Fibroblast of skin of abdomen (primary cell): ENCODE data around the gene EGFR.
A peak's percentile ranks its signal among the peaks of the same experiment; 100 is the strongest.

Experiments
- DNase-seq: peaks from one replicate; pipeline ENCODE4 v3.0.0-alpha.2; 2013

Gene EGFR

DNA sequence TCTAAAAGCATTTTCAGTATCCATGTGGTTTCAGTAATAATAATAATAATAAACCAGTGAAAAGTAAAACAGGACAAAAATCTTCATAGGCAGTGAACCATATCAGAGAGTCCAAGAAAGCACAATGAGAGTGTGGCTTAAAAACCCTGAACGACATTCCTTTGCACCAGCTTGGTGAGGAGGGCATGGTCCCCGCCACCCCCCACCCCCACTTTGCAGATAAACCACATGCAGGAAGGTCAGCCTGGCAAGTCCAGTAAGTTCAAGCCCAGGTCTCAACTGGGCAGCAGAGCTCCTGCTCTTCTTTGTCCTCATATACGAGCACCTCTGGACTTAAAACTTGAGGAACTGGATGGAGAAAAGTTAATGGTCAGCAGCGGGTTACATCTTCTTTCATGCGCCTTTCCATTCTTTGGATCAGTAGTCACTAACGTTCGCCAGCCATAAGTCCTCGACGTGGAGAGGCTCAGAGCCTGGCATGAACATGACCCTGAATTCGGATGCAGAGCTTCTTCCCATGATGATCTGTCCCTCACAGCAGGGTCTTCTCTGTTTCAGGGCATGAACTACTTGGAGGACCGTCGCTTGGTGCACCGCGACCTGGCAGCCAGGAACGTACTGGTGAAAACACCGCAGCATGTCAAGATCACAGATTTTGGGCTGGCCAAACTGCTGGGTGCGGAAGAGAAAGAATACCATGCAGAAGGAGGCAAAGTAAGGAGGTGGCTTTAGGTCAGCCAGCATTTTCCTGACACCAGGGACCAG, 172.5 kb downstream of the EGFR start:
- no peak for DNase-seq

DNA sequence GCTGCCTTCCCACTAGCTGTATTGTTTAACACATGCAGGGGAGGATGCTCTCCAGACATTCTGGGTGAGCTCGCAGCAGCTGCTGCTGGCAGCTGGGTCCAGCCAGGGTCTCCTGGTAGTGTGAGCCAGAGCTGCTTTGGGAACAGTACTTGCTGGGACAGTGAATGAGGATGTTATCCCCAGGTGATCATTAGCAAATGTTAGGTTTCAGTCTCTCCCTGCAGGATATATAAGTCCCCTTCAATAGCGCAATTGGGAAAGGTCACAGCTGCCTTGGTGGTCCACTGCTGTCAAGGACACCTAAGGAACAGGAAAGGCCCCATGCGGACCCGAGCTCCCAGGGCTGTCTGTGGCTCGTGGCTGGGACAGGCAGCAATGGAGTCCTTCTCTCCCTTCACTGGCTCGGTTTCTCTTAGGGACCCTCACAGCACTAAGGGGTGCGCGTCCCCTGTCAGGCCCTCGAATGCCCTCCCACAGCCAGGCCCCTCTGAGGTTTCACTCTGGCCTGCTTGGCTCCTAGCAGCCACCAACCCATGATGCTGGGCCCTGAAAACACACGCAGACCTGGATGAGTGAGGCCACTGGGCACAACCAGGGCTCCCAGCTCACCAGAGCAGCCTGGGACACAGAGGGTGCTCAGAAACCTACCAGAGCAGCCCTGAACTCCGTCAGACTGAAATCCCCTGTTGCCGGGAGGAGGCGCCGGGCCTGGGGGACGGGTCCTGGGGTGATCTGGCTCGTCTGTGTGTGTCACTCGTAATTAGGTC, 173.3 kb downstream of the EGFR start:
- DNase-seq = no peak

DNA sequence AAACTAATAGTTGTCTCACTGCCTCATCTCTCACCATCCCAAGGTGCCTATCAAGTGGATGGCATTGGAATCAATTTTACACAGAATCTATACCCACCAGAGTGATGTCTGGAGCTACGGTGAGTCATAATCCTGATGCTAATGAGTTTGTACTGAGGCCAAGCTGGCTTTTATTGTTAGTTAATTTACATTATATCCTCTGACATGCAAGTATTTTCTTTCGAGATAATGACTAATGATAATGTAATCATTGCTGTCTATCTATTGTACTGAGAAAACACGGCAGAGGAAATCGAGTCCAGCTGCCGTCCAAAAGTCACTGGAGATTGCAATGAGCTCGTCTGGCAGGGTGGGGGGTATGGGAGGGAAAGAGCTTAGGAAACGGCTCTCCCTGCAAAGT, 173.9 kb downstream of the EGFR start:
- peak; percentile 91 for DNase-seq

DNA sequence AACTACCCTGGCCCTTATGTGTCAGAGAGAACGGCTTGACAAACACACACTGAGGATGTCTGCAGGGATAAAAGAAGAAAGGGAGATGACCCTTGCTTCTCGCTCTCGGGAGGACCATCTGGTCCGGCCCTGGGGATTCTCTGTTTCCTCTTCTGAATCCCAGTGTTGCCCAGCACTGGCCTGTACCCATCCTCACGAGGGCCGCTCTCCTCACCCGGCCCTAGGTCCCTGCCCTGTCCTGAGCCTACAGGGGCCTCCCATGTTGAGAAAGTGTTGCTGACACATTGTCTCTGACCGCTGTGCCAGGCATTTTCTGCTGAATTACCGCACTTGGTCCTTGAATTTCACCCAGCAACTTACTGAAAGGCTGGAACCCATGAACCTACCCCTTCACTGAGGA, 174.4 kb downstream of the EGFR start:
- no peak for DNase-seq

DNA sequence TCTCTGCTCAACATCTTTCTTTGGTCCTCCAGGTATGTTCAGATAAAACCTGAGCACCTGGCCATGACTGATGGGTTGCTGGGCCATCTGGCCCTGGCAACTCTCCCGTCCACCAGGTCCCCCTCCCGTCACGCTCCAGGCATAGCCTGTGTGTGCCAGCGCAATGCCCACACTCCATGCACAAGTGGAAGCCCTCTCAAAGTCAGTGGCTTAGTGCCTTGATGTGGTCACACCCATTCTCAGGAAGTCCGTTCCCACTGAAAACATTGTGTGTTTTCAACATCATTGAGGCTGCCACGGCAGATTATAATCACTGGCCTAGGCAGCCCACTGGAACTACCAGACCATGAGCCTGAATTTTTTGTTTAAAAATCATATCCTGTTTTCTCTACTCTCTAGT, 175.7 kb downstream of the EGFR start:
- no peak for DNase-seq

DNA sequence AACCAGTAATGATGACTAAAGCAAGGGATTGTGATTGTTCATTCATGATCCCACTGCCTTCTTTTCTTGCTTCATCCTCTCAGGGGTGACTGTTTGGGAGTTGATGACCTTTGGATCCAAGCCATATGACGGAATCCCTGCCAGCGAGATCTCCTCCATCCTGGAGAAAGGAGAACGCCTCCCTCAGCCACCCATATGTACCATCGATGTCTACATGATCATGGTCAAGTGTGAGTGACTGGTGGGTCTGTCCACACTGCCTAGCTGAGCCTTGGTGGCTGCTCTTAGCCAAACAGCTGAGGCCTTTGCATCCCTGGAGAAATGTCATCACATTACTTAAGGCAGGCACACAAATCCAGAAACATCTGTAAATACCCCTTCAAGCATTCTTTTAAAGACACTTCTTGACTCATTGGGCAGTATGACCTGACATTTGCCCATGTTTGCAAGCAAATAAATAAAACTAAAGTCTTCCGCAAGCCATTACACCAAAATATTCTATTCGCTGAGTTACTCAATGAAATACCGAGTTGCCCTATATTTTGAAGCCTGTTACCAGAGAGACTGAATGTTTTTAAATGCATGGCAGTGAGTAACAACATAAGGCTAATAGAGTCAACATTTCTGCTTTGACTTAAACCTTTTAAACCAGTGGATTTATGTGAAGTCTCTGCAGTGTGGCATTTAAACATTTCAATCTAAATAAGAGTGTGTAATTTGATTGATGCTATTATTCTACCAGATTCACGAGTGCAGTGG, 180.0 kb downstream of the EGFR start:
- DNase-seq = no peak

DNA sequence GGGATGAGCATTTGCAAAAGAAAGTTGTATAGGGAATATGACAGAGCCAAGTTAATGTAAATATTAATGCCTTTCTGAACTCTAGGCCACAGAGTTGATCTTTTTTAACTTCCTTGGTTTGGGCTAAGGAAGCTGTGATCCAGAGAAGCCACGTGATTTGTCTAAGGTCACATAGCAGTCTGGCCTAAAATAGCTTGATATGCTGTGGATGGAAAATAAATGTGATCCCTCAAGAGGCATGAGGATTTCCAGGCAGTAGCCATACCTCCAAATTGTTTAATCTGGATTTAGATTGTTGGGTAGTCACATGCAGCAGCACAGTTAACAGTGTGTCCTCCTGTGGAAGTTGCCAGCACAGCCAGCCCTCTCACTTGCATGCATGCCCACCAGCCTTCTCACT, 180.6 kb downstream of the EGFR start:
- DNase-seq = no peak

DNA sequence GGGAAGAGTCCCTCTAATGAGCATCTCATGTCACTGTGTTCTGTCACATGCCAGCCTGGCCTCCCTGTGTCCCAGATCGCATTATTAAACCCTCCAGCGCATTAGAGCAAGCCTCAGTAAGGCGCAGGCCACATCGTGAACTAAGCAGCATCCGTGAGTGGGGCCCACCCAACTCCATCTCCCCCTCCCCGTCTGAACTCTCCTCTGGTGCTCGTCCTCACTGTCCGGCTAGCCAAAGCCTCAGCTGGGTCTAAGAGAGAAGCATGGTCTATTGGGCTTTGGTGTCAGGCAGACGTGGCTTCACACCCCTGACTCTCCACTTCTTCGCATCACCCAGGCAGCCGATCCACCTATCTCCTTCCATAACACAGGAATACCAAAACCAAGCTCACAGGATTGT, 181.6 kb downstream of the EGFR start:
- DNase-seq = no peak

DNA sequence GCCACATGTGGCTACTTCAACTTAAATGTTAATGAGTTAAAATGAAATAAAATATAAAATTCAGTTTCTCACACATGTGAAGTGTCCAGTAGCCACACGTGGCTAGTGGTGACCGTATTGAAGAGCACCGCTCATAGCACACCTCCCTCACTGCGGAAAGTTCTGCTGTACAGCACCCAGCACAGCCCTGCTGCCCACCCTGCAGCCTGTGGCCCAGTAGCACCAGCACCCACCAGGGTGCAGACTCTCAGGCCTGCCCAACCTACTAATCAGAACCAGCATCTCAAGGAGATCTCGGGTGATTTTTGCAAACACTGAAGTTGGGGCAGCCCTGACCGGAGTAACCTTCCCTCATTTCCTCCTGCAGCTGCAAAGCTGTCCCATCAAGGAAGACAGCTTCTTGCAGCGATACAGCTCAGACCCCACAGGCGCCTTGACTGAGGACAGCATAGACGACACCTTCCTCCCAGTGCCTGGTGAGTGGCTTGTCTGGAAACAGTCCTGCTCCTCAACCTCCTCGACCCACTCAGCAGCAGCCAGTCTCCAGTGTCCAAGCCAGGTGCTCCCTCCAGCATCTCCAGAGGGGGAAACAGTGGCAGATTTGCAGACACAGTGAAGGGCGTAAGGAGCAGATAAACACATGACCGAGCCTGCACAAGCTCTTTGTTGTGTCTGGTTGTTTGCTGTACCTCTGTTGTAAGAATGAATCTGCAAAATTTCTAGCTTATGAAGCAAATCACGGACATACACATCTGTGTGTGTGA, 183.5 kb downstream of the EGFR start:
- DNase-seq = no peak

DNA sequence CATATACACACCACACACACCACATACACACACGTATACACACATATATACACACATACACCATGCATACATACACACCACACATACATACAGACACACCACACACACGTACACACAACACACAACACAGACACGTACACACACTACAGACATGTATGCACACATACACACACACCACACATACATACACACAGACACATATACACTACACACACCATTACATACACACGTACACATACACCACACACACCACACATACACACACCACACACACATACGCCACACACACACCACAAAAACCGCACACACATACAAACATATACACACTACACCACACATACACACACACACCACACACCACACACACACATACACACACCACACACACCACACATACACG, 184.5 kb downstream of the EGFR start:
- no peak for DNase-seq

DNA sequence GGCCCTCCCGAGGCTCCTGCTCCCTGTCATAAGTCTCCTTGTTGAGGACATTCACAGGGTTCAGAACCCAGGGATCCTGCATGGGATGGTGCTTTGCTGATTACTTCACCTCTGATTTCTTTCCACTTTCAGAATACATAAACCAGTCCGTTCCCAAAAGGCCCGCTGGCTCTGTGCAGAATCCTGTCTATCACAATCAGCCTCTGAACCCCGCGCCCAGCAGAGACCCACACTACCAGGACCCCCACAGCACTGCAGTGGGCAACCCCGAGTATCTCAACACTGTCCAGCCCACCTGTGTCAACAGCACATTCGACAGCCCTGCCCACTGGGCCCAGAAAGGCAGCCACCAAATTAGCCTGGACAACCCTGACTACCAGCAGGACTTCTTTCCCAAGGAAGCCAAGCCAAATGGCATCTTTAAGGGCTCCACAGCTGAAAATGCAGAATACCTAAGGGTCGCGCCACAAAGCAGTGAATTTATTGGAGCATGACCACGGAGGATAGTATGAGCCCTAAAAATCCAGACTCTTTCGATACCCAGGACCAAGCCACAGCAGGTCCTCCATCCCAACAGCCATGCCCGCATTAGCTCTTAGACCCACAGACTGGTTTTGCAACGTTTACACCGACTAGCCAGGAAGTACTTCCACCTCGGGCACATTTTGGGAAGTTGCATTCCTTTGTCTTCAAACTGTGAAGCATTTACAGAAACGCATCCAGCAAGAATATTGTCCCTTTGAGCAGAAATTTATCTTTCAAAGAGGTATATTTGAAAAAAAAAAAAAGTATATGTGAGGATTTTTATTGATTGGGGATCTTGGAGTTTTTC, 186.5 kb downstream of the EGFR start:
- DNase-seq = no peak

DNA sequence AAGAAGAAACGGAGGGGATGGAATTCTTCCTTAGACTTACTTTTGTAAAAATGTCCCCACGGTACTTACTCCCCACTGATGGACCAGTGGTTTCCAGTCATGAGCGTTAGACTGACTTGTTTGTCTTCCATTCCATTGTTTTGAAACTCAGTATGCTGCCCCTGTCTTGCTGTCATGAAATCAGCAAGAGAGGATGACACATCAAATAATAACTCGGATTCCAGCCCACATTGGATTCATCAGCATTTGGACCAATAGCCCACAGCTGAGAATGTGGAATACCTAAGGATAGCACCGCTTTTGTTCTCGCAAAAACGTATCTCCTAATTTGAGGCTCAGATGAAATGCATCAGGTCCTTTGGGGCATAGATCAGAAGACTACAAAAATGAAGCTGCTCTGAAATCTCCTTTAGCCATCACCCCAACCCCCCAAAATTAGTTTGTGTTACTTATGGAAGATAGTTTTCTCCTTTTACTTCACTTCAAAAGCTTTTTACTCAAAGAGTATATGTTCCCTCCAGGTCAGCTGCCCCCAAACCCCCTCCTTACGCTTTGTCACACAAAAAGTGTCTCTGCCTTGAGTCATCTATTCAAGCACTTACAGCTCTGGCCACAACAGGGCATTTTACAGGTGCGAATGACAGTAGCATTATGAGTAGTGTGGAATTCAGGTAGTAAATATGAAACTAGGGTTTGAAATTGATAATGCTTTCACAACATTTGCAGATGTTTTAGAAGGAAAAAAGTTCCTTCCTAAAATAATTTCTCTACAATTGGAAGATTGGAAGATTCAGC, 187.6 kb downstream of the EGFR start:
- DNase-seq = peak; percentile 39

DNA sequence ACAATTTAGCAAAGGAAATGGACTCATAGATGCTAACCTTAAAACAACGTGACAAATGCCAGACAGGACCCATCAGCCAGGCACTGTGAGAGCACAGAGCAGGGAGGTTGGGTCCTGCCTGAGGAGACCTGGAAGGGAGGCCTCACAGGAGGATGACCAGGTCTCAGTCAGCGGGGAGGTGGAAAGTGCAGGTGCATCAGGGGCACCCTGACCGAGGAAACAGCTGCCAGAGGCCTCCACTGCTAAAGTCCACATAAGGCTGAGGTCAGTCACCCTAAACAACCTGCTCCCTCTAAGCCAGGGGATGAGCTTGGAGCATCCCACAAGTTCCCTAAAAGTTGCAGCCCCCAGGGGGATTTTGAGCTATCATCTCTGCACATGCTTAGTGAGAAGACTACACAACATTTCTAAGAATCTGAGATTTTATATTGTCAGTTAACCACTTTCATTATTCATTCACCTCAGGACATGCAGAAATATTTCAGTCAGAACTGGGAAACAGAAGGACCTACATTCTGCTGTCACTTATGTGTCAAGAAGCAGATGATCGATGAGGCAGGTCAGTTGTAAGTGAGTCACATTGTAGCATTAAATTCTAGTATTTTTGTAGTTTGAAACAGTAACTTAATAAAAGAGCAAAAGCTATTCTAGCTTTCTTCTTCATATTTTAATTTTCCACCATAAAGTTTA, 188.8 kb downstream of the EGFR start:
- no peak for DNase-seq

DNA sequence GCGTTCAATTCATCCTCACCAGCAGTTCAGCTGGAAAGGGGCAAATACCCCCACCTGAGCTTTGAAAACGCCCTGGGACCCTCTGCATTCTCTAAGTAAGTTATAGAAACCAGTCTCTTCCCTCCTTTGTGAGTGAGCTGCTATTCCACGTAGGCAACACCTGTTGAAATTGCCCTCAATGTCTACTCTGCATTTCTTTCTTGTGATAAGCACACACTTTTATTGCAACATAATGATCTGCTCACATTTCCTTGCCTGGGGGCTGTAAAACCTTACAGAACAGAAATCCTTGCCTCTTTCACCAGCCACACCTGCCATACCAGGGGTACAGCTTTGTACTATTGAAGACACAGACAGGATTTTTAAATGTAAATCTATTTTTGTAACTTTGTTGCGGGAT, 190.5 kb downstream of the EGFR start:
- no peak for DNase-seq

DNA sequence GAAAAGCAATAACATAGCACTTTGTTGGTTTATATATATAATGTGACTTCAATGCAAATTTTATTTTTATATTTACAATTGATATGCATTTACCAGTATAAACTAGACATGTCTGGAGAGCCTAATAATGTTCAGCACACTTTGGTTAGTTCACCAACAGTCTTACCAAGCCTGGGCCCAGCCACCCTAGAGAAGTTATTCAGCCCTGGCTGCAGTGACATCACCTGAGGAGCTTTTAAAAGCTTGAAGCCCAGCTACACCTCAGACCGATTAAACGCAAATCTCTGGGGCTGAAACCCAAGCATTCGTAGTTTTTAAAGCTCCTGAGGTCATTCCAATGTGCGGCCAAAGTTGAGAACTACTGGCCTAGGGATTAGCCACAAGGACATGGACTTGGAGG, 191.4 kb downstream of the EGFR start:
- DNase-seq = no peak

DNA sequence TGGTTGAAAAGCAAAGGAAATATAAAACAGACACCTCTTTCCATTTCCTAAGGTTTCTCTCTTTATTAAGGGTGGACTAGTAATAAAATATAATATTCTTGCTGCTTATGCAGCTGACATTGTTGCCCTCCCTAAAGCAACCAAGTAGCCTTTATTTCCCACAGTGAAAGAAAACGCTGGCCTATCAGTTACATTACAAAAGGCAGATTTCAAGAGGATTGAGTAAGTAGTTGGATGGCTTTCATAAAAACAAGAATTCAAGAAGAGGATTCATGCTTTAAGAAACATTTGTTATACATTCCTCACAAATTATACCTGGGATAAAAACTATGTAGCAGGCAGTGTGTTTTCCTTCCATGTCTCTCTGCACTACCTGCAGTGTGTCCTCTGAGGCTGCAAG, 191.9 kb downstream of the EGFR start:
- no peak for DNase-seq

DNA sequence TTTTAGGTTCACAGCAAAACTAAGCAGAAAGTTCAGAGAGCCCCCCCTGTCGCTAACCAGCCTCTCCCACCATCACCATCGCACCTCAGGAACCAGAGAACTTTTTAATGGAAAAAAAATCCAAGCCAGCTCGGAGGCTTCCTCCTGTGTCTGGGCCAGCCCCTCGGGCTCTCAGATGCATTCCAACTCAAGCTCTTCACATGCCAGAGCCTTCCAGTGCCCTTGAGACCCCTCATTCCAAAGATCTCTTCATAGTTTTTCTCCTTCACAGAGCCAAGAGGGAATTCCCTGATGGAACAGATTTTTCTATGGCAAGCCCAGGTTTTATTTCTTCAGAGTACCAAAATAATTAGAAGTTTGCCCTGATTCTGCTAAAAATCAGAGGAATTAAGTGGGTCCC, 192.9 kb downstream of the EGFR start:
- peak; percentile 35 for DNase-seq

DNA sequence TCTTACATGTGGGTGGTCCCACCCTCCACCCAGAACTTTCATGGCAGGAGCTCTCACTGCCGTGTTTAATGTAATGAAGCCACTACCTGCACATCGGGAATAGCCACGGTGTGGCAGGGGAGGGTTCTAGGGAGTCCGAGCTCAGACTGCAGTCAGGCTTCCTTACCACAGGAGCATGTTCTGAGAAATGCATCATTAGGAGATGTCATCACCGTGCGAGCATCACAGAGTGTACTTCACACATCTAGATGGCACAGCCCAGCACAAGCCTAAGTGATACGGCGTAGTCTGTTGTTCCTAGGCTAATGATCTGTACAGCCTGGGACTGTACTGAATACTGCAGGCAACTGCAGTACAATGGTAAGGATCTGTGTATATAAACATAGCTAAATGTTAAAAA, 193.4 kb downstream of the EGFR start:
- no peak for DNase-seq

DNA sequence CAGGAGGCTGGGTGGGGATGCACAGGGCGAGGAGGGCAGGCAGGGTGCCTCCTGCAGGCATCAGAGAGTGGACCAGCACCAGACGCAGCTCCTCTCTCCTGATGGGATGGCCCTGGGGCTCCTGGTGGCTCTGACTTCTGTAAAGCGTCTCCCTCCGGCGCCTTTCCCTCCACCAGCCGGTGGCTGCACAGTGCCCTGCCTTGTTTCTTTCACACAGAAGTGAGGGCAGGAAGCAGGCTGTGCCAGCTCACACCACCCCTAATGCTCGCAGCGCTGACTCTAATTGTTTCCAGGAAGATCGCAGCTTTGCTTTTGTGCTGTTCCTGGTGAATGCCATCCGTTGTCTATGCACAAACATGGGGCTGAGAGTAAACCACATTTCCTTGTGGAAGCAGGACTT, 194.0 kb downstream of the EGFR start:
- no peak for DNase-seq

DNA sequence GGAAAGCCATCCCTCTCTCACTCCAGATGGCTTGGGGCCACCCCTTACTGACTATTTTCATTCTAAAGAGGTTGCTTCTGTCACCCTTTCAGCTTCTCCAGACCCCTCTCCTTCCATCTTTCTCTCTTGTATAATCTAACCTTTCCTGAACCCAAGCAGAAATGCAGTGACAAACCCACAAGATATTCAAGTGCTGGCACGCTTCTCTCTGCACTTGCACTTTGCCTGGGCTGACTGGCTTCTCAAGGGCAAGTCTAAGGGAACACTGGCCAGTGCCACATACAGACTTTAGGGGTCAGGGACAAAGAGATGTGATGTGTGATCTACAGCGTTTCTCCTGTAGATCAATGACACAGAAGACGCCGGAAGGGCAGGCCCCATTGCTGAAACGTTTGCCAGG, 195.9 kb downstream of the EGFR start:
- no peak for DNase-seq
